PC-9 (cell line): Measurements from ENCODE around the gene VKORC1. TPM values are rescaled to one million over a fixed set of nuclear protein-coding genes. Genes with fewer than 3 reads are reported as not detected.

Experiments
- BruUV-seq: library from RNA; stranded (reverse); fragments of 400-500 nt; replicated peaks from 2 replicates; lab custom pipeline; 2021; lab: Mats Ljungman, UMichigan
- CTCF ChIA-PET: fragments of 300-600 bp; sonication (Branson Sonifier 250); formaldehyde crosslinking; loops from one replicate; lab custom pipeline; 2022; ENCODE audit warnings: antibody characterized with exemption; lab: Charles Lee
- POLR2A ChIA-PET: fragments of 300-600 bp; sonication (Branson Sonifier 250); formaldehyde crosslinking; loops from one replicate; lab custom pipeline; 2022; ENCODE audit warnings: antibody characterized with exemption; ENCODE audit not compliant: unreplicated experiment; lab: Charles Lee
- DNase-seq, 2 experiments: peaks; one replicate each; pipeline versions ENCODE4 v3.0.0 to v3.0.0-alpha.2; 2015 to 2022; ENCODE audit warnings: mixed read lengths in 1 of 2
- H2AFZ ChIP-seq: fragments of 200-600 bp; sonication (generic); 2 replicates; pipeline ENCODE4 v1.8.1; 2017; ENCODE audit warnings: antibody characterized with exemption
- H3F3A ChIP-seq: fragments of 200-600 bp; sonication (generic); 2 replicates; pipeline ENCODE4 v1.8.1; 2017; ENCODE audit warnings: antibody characterized with exemption, mild to moderate bottlenecking, low read depth; ENCODE audit not compliant: insufficient read depth
- H3K27ac ChIP-seq: fragments of 200-600 bp; sonication (generic); 2 replicates; pipeline ENCODE4 v1.6.1; 2016; ENCODE audit warnings: mixed run types
- H3K27me3 ChIP-seq: fragments of 200-600 bp; sonication (generic); 2 replicates; pipeline ENCODE4 v1.6.1; 2016; ENCODE audit warnings: low read depth, mixed run types; ENCODE audit not compliant: insufficient read depth
- H3K36me3 ChIP-seq: fragments of 200-600 bp; sonication (generic); 2 replicates; pipeline ENCODE4 v1.6.1; 2016; ENCODE audit warnings: low read depth, mixed run types
- H3K4me1 ChIP-seq: fragments of 200-600 bp; sonication (generic); replicated peaks from 2 replicates; pipeline ENCODE4 v1.6.1; 2016; ENCODE audit warnings: mixed run types; ENCODE audit not compliant: insufficient read depth
- H3K4me2 ChIP-seq: fragments of 200-600 bp; sonication (generic); 2 replicates; pipeline ENCODE4 v1.6.1; 2017; ENCODE audit warnings: mixed run types
- H3K4me3 ChIP-seq: fragments of 200-600 bp; sonication (generic); 2 replicates; pipeline ENCODE4 v1.6.1; 2016; ENCODE audit warnings: mixed run types
- H3K79me2 ChIP-seq: fragments of 200-600 bp; sonication (generic); 2 replicates; pipeline ENCODE4 v1.6.1; 2017; ENCODE audit warnings: low read depth, mixed run types
- H3K9me2 ChIP-seq: fragments of 200-600 bp; sonication (generic); 2 replicates; pipeline ENCODE4 v1.8.1; 2017; ENCODE audit warnings: mild to moderate bottlenecking; ENCODE audit not compliant: insufficient read depth
- H3K9me3 ChIP-seq: fragments of 200-600 bp; sonication (generic); 2 replicates; pipeline ENCODE4 v1.8.1; 2016; ENCODE audit warnings: low read depth; ENCODE audit not compliant: insufficient read depth
- H4K20me1 ChIP-seq: fragments of 200-600 bp; sonication (generic); 2 replicates; pipeline ENCODE4 v1.8.1; 2017; ENCODE audit not compliant: insufficient read depth
- CTCF ChIP-seq: fragments of 200-600 bp; sonication (generic); conservative IDR thresholded peaks from 2 replicates; pipeline ENCODE4 v1.6.1; 2017; ENCODE audit warnings: mixed run types, antibody characterized with exemption, mild to moderate bottlenecking, moderate library complexity
- EZH2 ChIP-seq: fragments of 200-600 bp; sonication (generic); IDR thresholded peaks from 2 replicates; pipeline ENCODE4 v1.8.0; 2017; ENCODE audit warnings: antibody characterized with exemption, low read depth
- intact Hi-C: fragments of 100-400 bp; cut with micrococcal nuclease; formaldehyde crosslinking; loops from one replicate; pipeline ENCODE4 v1.10.0; 2022; ENCODE audit not compliant: unreplicated experiment
- total RNA-seq: library from RNA; stranded (reverse); gene quantifications from 2 replicates; pipeline ENCODE4 v1.2.3, GENCODE V29; 2021

VKORC1 gene
- total RNA-seq, 1 experiment from 2014 or later: 46.0 TPM

GRCh38 chr16:31120129-31120528 is 25.5 kb upstream of the VKORC1 start:
- Histone ChIP-seq H3K79me2 (peaks cover 40% of the 10 kb centered on the region), H3K36me3 (peaks cover 31% of the 10 kb centered on the region), H3K9me3 (no peaks in the 10 kb centered on the region), H2AFZ (no peak overlapping the region), H3K4me3 (no peak overlapping the region), H3K4me1 (peaks cover 16% of the 10 kb centered on the region), H4K20me1 (no peaks in the 10 kb centered on the region; the same call in 1 of the 2 replicates), H3K27ac (no peak overlapping the region), H3K27me3 (no peaks in the 10 kb centered on the region), H3F3A (peaks cover 24% of the 10 kb centered on the region), H3K4me2 (no peak overlapping the region), H3K9me2 (no peaks in the 10 kb centered on the region)
- no TSS peak for BruUV-seq
- TF ChIP-seq CTCF (no peak), EZH2 (no peak)
- intact Hi-C loops: no loop called here
- ChIA-PET CTCF (no interaction called here), POLR2A (interaction anchor here (0.6 kb wide), 1 partner anchor 562 kb away, joined by 4 read pairs; the partner anchor contains the start of gene ZNF764)
- no peak for DNase-seq

GRCh38 chr16:31118223-31119155 is 23.9 kb upstream of the VKORC1 start:
- H3K4me1 ChIP-seq: peaks cover 16% of the 10 kb centered on the region
- no peaks in the 10 kb centered on the region for H3K9me3 ChIP-seq
- intact Hi-C loops: no loop called here
- ChIA-PET CTCF (interaction anchor here (0.7 to 2.9 kb wide), 5 partner anchors 24 to 339 kb away, joined by 3 to 49 read pairs (median 5); partner anchors contain the start of gene HSD3B7), POLR2A (interaction anchor here (0.6 to 2.0 kb wide), 13 partner anchors 10 to 360 kb away, joined by 3 to 108 read pairs (median 16); partner anchors contain the start of genes FUS, PRSS8, ZNF646 and ZNF668)
- no peaks in the 10 kb centered on the region for H3K27me3 ChIP-seq
- no peaks in the 10 kb centered on the region; the same call in 1 of the 2 replicates for H4K20me1 ChIP-seq
- no peaks in the 10 kb centered on the region for H3K9me2 ChIP-seq
- TF ChIP-seq EZH2: no peak
- no peak for TF ChIP-seq CTCF
- H2AFZ ChIP-seq: peak overlapping the region; percentile 40; the same call in 1 of the 2 replicates
- peak overlapping the region; percentile 87 for H3K4me2 ChIP-seq
- peaks cover 40% of the 10 kb centered on the region for H3K79me2 ChIP-seq
- peaks cover 31% of the 10 kb centered on the region for H3K36me3 ChIP-seq
- peak in 1 of 2 experiments; percentile 92 for DNase-seq
- peak overlapping the region; percentile 91 for H3K27ac ChIP-seq
- TSS peak; percentile 44 for BruUV-seq
- H3F3A ChIP-seq: peaks cover 33% of the 10 kb centered on the region
- peak overlapping the region; percentile 74 for H3K4me3 ChIP-seq
